ENCODE results near the gene CSTB. TPM values are rescaled to one million over a fixed set of nuclear protein-coding genes. Genes with fewer than 3 reads are reported as not detected.

CSTB gene
- total and polyA plus RNA-seq, 2 donors (not counting 1 experiment from before 2014, with no cell fraction given), result 14.0 to 28.3 TPM

DNA sequence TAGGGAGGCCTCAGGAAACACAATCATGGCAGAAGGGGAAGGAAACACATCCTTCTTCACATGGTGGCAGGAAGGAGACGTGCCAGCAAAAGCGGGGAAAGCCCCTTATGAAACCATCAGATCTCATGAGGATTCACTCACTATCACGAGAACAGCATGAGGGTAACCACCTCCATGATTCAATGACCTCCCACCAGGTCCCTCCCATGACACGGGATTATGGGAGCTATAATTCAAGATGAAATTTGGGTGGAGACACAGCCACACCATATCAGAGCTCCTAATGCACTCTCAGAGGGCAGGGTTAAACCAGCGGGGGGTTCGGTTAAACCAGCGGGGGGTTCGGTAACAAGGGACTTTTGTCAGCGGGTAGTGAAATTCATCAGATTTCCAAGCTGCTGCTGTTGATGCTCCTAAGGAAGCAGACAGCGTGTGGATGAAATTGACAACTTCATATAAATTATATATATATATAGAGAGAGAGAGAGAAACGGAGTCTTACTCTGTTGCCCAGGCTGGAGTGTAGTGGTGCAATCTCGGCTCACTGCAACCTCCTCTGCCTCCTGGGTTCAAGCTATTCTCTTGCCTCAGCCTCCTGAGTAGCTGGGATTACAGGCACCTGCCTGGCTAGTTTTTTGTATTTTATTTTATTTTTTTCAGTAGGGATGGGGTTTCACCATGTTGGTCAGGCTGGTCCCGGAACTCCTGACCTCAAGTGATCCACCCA is 4.2 kb downstream of the CSTB start:
- Histone ChIP-seq H3K4me3 (ENCODE audit: control extremely low read depth in 1 of 5, extremely low read depth in 1 of 5, insufficient read depth in 1 of 5, low read depth in 2 of 5, low read length in 4 of 5) (no peak overlapping the region), H3K27ac (ENCODE audit: low read length in 2 of 2) (no peak overlapping the region), H3K36me3 (replicated peaks in 1 of 2; ENCODE audit: control extremely low read depth in 1 of 2, control insufficient read depth in 1 of 2, extremely low read depth in 1 of 2, insufficient read depth in 2 of 2, low read length in 1 of 2) (peaks cover 0 to 12% of the 10 kb centered on the region in 2 experiments), H3K27me3 (replicated peaks in 1 of 4; ENCODE audit: control extremely low read depth in 1 of 4, control insufficient read depth in 3 of 4, insufficient read depth in 4 of 4, low read length in 3 of 4) (no peaks in the 10 kb centered on the region), H2AFZ (ENCODE audit: insufficient read depth, low read depth, low read length, poor library complexity, severe bottlenecking) (no peak overlapping the region), H3K4me2 (replicated peaks; ENCODE audit: low read depth, low read length, poor library complexity, severe bottlenecking) (no peak overlapping the region), H4K20me1 (ENCODE audit: control insufficient read depth, insufficient read depth, low read length, poor library complexity, severe bottlenecking) (peaks cover 12% of the 10 kb centered on the region), H3K4me1 (ENCODE audit: control insufficient read depth in 2 of 2, insufficient read depth in 2 of 2, low read length in 2 of 2) (peaks cover 6 to 7% of the 10 kb centered on the region in 2 donors), H3K9me3 (ENCODE audit: control extremely low read depth in 1 of 3, control insufficient read depth in 2 of 3, insufficient read depth in 1 of 3, low read length in 2 of 3) (peaks cover 0 to 6% (median 0%) of the 10 kb centered on the region in 3 donors), H3K9ac (ENCODE audit: low read length) (no peak overlapping the region), H3K79me2 (ENCODE audit: control insufficient read depth, insufficient read depth, low read length) (peaks cover 3% of the 10 kb centered on the region)
- Mint-ChIP-seq H3K27me3 (peaks cover 7% of the 10 kb centered on the region), H3K4me1 (peaks cover 21% of the 10 kb centered on the region), H3K4me3 (no peak overlapping the region), H3K9me3 (ENCODE audit: insufficient read depth) (no peaks in the 10 kb centered on the region), H3K27ac (no peak overlapping the region)
- CTCF ChIA-PET, result no interaction called here
- POLR2A ChIA-PET, result interaction anchor here (0.9 kb wide), 1 partner anchor 13 kb away, joined by 3 read pairs; no protein-coding TSS in a partner anchor
- DNase-seq, result no peak
- TF ChIP-seq, protein P1, sequence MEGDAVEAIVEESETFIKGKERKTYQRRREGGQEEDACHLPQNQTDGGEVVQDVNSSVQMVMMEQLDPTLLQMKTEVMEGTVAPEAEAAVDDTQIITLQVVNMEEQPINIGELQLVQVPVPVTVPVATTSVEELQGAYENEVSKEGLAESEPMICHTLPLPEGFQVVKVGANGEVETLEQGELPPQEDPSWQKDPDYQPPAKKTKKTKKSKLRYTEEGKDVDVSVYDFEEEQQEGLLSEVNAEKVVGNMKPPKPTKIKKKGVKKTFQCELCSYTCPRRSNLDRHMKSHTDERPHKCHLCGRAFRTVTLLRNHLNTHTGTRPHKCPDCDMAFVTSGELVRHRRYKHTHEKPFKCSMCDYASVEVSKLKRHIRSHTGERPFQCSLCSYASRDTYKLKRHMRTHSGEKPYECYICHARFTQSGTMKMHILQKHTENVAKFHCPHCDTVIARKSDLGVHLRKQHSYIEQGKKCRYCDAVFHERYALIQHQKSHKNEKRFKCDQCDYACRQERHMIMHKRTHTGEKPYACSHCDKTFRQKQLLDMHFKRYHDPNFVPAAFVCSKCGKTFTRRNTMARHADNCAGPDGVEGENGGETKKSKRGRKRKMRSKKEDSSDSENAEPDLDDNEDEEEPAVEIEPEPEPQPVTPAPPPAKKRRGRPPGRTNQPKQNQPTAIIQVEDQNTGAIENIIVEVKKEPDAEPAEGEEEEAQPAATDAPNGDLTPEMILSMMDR (IDR thresholded peaks at IDR 0.05), result no peak
- TF ChIP-seq EZH2 (IDR thresholded peaks at IDR 0.05; ENCODE audit: borderline replicate concordance, insufficient read depth, low read depth, low read length, poor library complexity, severe bottlenecking), result no peak
- WGBS (ENCODE audit: insufficient coverage), result 95% methylated on average over 4 of the region's 13 CpGs
- ATAC-seq (ENCODE audit: low read depth), result no peak
- intact Hi-C loops (cut with micrococcal nuclease), result no loop called here

DNA sequence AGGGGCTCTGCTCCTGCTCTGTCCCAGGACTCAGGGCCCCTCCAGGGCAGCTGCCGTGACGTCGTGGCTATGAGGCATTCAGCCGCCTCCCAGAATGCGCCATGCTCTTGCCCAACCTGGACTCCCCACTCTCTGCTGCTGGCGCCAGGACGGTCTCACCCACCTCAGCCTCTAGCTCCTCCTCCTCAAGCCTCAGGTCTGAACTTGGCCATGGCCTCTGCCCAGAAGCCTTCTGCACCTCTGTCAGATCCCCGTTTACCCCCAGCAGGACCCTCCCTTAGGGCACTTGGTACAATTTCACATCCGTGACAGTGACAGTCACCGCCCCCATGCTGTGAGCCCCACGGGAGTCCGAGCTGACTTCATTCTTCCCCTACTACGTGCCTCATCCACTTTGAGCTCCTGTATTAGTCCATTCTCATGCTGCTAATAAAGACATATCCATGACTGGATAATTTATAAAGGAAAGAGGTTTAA is 4.9 kb downstream of the CSTB start:
- intact Hi-C loops (cut with micrococcal nuclease), result no loop called here
- Mint-ChIP-seq H3K4me1 (peaks cover 21% of the 10 kb centered on the region), H3K27ac (no peak overlapping the region), H3K27me3 (peaks cover 7% of the 10 kb centered on the region), H3K9me3 (ENCODE audit: insufficient read depth) (no peaks in the 10 kb centered on the region), H3K4me3 (no peak overlapping the region)
- DNase-seq, result no peak
- peaks cover 6 to 7% of the 10 kb centered on the region in 2 donors for H3K4me1 ChIP-seq (ENCODE audit: control insufficient read depth in 2 of 2, insufficient read depth in 2 of 2, low read length in 2 of 2)
- no peak for ATAC-seq (ENCODE audit: low read depth)
- peaks cover 12% of the 10 kb centered on the region for H4K20me1 ChIP-seq (ENCODE audit: control insufficient read depth, insufficient read depth, low read length, poor library complexity, severe bottlenecking)
- no peak overlapping the region for H3K9ac ChIP-seq (ENCODE audit: low read length)
- POLR2A ChIA-PET, result interaction anchor here (0.9 kb wide), 1 partner anchor 13 kb away, joined by 3 read pairs; no protein-coding TSS in a partner anchor
- H3K36me3 ChIP-seq (replicated peaks in 1 of 2; ENCODE audit: control extremely low read depth in 1 of 2, control insufficient read depth in 1 of 2, extremely low read depth in 1 of 2, insufficient read depth in 2 of 2, low read length in 1 of 2), result peaks cover 0 to 12% of the 10 kb centered on the region in 2 experiments
- no peak overlapping the region for H3K27ac ChIP-seq (ENCODE audit: low read length in 2 of 2)
- CTCF ChIA-PET, result no interaction called here
- no peak for TF ChIP-seq EZH2 (IDR thresholded peaks at IDR 0.05; ENCODE audit: borderline replicate concordance, insufficient read depth, low read depth, low read length, poor library complexity, severe bottlenecking)
- TF ChIP-seq, protein P1 (IDR thresholded peaks at IDR 0.05), result no peak
- peaks cover 3% of the 10 kb centered on the region for H3K79me2 ChIP-seq (ENCODE audit: control insufficient read depth, insufficient read depth, low read length)
- H3K27me3 ChIP-seq (replicated peaks in 1 of 4; ENCODE audit: control extremely low read depth in 1 of 4, control insufficient read depth in 3 of 4, insufficient read depth in 4 of 4, low read length in 3 of 4), result no peaks in the 10 kb centered on the region
- H3K4me3 ChIP-seq (ENCODE audit: control extremely low read depth in 1 of 5, extremely low read depth in 1 of 5, insufficient read depth in 1 of 5, low read depth in 2 of 5, low read length in 4 of 5), result no peak overlapping the region
- no peak overlapping the region for H2AFZ ChIP-seq (ENCODE audit: insufficient read depth, low read depth, low read length, poor library complexity, severe bottlenecking)
- WGBS (ENCODE audit: insufficient coverage), result 81% methylated on average over 11 of the region's 13 CpGs
- peaks cover 0 to 6% (median 0%) of the 10 kb centered on the region in 3 donors for H3K9me3 ChIP-seq (ENCODE audit: control extremely low read depth in 1 of 3, control insufficient read depth in 2 of 3, insufficient read depth in 1 of 3, low read length in 2 of 3)
- no peak overlapping the region for H3K4me2 ChIP-seq (replicated peaks; ENCODE audit: low read depth, low read length, poor library complexity, severe bottlenecking)

Measured in B cell (primary cell).